ENCODE data around the gene PRKN.

Gene PRKN

DNA sequence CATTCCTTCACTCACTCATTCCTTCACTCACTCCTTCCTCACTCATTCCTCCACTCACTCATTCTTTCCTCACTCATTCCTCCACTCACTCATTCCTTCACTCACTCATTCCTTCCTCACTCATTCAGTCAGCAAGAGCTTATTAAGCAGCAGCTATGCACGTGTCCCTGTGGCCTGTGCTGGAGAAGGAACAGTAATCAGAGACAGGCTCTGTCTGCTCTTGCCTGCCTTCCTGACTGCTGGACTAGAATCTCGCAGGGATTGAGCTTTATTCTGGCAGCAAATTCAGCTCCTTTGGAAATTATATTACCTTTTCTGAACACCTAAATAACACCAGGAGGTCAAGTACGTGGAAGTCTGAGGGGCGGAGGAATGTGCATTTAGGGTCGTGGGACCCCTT is 1314.8 kb downstream of the PRKN start:
- no peak for DNase-seq (ENCODE audit: low spot score)

DNA sequence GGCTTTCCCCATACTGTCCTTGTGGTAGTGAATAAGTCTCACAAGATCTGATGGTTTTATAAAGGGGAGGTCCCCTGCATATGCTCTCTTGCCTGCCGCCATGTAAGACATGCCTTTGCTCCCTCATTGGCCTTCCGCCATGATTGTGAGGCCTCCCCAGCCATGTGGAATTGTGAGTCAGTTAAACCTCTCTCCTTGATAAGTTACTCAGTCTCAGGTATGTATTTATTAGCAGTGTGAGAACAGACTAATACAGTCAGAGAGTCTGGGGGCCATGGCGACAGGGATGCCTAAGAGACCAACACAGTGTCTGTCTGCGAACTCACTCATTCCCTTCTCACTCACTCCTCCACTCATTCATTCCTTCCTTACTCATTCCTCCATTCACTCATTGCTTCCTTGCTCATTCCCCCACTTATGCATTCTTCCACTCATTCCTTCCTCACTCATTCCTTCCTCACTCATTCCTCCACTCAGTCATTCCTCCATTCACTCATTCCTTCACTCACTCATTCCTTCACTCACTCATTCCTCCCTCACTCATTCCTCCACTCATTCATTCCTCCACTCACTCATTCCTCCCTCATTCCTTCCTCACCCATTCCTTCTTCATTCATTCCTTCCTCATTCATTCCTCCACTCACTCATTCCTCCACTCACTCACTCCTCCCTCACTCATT is 1316.2 kb downstream of the PRKN start:
- DNase-seq (ENCODE audit: low spot score), result no peak

DNA sequence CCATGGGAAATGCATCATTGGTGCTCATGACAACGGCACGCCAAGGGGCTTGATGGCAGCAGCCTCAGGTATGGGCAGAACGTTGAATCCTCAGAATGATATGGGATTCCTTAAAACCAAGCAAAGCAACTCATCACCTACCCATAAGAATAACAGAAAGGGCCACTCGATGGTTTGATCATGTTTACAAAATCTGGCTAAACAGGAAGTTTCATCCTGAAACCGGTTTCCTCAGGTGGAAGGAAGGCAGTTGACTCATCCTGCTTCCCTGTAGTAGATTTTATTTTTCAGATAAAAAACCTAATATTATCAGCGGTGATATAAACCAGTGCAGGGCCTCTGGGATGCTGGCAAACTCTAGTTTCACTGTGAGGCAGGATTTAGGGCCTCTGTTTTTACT is 1316.8 kb downstream of the PRKN start:
- no peak for DNase-seq (ENCODE audit: low spot score)

GRCh38 chr6:161410076-161410475 is 1317.5 kb downstream of the PRKN start:
- DNase-seq (ENCODE audit: low spot score), result no peak

- DNase-seq (ENCODE audit: low spot score), result no peak
These were observed 1318.2 kb downstream of the PRKN start for GRCh38 chr6:161409353-161409752.

DNA sequence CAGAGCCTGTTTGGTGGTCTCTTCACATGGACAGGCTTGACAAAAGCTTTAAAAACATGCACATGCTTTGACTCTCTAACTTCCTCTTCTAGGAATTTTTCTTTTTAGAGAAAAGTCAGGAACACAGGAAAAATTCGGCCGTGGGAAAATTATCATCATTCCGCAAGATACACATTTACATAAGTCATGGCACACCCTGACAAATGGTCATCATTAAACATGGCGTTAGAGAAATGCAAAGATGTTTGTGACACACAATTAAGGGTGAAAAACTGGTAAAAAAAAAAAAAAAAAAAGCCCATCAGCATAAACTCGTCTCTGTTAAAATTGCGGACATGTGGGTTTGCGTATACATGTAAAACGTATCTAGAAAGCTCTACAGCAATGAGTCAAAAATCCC is 1319.5 kb downstream of the PRKN start:
- no peak for DNase-seq (ENCODE audit: low spot score)

DNA sequence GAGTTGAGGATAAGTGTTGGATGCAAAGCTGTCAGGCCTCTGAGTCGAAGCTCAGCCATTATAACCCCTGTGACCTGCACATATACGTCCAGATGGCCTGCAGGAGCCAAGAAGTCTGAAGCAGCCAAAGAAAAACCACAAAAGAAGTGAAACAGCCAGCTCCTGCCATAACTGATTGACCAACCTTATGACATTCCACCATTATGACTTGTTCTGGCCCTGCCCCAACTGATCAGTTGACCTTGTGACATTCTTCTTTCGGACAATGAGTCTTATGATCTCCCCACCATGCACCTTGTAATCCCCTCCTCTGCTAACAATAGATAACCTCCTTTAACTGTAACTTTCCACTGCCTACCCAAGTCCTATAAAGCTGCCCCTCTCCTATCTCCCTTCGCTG is 1320.0 kb downstream of the PRKN start:
- DNase-seq (ENCODE audit: low spot score), result peak; percentile 30

DNA sequence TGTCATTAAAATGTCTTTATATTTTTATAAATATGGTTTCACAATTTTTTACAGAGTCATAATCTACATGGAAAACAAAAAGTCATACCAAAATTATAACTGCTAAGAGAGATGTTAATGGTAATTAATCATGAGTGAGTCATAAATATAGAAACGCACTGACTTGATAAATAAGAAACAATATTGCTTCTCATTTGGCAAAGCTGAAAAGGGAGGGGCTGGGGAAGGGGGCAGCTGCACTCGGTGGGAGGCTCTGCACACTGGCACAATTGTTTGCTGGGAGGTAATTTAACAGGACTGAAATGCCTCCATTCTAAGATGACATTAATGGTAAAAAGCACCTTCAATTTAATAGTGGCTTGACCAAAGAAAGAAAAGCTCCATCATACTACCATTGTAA is 1320.5 kb downstream of the PRKN start:
- no peak for DNase-seq (ENCODE audit: low spot score)

GRCh38 chr6:161406646-161407045 is 1320.9 kb downstream of the PRKN start:
- peak; percentile 50 for DNase-seq (ENCODE audit: low spot score)

- DNase-seq (ENCODE audit: low spot score), result no peak
These were observed 1322.1 kb downstream of the PRKN start for GRCh38 chr6:161405418-161405817.

- no peak for DNase-seq (ENCODE audit: low spot score)
These were observed 1323.8 kb downstream of the PRKN start for GRCh38 chr6:161403717-161404116.

DNA sequence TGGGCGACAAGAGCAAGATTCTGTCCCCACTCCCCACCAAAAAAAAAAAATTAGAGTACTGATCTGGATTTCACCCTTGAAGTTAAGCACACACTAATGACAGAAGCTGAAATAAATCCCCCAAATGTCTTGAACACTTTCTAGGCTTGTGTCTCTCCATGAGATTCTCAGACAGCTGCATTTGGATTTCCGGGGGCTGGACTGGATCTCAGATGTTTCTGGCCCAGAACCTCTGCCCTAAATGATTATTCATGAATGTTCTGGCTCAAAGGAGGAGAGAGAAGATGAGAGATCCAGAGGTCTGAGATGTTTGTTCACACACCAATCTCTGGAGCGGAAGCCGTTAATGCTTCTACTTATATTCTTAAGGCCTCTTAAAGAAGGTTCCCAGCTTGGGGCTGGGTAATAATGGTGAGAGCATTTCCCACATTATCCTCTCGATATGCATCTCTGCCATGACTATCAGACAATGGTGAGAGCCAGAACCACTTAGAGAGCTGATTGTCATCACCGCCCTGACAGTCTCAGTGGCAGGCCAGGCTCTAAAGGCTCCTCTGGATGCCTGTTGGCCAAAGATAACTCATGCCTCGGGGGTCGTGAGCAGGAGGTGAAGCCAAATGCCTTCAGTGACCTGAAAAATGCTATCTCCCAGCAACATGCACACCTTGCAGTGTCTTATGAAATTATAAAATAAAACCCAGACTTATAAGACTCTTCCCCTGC is 1325.8 kb downstream of the PRKN start:
- no peak for DNase-seq (ENCODE audit: low spot score)

DNA sequence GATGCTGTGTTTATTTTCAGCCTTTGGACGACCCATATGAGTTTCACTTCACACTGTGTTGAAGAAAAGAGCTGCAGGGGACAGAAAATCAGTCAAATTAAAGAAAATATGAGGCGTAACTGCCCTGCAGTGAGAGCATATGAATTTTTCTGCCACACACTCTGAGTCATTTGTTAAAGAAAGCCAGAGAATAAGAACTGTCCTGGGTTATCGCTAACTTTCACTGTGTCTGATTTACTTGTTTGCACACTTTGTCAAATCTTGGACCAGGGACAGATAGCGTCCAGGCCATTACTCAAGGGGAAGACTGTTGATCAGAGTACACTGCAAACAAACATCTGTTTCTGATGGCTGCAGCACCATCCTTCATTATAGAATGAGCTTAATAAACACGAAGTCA is 1326.9 kb downstream of the PRKN start:
- no peak for DNase-seq (ENCODE audit: low spot score)

DNA sequence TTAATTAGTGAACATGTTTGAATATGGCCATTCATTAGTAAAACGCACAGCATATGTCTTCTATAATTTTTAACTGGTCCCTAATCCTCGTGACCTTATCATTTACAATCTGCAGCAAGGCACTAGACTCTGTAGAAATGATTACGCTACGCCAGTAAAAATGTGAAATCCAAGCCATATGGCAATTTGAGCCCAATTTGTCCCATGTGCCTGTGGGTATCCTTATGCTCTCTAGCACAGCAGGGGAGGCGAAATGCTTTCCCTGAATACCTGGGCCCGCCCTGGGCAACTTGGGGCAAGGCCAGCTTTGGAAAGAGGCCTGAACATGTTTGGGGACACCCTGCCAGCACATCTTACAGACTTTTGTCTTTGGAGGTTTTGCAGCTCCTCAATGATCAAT is 1331.0 kb downstream of the PRKN start:
- no peak for DNase-seq (ENCODE audit: low spot score)

- no peak for DNase-seq (ENCODE audit: low spot score)
These were observed 1331.8 kb downstream of the PRKN start for GRCh38 chr6:161395716-161396231.

DNA sequence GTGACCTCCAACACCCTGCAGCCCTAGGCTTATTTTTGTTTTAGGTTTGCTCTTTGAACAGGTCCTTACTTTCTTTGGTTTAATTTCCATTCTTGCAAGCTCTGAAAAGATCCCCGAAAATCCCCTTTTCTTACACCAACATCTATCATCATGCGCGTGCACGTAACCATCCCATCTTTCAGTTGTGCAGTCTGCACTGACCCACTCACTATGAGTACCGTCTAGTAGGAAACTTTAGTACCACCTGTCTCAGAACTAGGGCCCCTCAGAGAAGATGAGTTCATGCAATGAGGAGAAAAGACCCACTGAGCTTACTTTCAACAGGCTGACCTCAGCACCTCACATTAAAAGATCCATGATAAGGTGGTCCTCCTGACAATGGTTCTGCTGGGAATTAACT is 1333.1 kb downstream of the PRKN start:
- no peak for DNase-seq (ENCODE audit: low spot score)

DNA sequence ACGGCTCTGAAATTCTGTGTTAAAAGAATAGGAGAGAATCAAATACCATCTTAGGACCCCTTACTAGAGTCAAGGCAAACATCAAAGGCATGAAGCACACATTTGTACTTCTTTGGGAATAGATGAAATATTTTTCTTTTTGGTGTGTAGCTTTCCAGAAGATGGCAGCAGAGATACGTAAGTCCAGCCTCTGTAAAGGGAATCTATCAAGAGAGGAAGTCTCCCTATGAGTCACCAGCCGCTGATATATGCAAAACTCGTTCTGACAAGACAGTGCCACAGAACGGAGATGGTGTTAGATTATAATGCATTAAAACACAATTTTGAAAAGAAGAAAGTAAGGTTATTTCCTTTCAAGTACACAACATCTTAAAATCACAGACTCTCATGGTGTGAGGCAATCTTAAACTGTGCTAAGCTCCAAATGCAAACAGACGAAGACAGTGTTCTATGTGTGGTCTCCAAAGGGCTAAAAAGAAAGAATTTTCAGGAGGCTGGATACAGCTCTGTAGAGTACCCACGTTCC is 1333.7 kb downstream of the PRKN start:
- DNase-seq (ENCODE audit: low spot score), result peak; percentile 90

DNA sequence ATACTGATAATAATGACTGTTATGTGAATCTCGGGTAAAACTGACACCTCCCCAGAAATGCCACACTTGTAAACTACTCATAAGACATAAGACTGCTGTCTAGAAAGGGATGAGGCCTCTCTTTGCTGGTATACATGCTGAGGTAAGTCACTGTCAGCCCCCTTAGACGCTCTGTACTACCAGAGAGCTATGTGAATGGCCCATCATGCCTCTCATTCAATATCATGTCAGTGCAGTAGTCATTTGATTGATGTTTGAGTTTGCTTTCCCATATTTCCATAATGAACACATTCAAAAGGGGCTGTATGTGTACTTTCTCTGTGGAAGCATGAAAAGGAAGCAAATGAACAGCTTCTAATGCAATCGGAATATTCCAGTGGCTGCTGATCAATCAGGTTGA is 1334.3 kb downstream of the PRKN start:
- no peak for DNase-seq (ENCODE audit: low spot score)

DNA sequence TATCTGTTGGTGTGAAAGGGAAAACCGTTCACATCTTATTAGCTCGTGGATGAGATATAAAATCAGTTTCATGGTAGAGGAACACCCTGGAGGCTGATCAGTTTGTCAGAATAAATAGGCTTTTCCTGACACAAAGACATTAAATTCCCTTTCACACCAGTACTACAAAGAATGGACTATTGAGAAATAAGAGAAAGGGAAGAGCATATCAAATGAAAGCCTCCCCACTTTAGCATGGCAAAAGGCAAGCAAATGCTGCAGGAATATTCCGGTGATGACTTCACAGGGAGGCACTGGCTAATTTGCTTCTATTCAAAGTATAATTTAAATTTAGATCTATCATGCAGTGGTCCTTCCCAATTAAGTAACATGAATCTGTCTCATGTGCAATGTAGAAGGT is 1337.8 kb downstream of the PRKN start:
- DNase-seq (ENCODE audit: low spot score), result no peak

- no peak for DNase-seq (ENCODE audit: low spot score)
These were observed 1343.6 kb downstream of the PRKN start for GRCh38 chr6:161383951-161384350.

DNA sequence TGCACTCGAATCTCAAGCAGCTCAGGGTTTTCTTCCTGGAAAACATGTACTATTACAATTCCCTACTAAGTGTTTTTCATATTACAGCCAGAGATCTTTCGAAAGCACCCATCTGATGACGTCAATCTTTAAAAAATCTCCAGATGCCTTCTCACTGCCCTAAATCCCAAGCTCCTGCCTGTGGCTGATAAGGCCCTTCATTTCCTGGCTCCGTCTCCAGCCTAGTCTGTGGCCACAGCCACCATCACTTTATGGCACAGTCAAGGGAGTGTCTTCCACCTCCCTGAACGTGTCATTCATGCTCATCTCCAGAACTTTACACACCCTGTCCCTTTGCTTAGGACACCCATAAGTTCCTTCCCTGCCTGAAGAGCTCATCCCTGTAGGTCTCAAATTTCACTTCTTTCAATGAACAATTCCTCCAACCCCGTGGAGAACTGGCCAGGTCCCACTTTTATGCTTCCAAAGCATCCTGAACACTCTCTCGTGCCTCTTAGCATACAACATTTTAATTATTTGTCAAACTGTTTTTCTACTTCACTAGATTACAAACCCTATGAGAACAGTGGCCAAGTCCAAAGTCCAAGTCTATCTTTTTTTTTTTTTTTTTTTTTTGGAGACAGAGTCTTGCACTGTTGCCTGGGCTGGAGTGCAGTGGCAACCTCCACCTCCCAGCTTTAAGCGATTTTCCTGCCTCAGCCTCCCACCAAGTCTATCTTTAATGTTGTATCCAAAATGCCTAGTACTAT is 1347.6 kb downstream of the PRKN start:
- DNase-seq (ENCODE audit: low spot score), result peak; percentile 19

- DNase-seq (ENCODE audit: low spot score), result no peak
These were observed 1349.5 kb downstream of the PRKN start for GRCh38 chr6:161378115-161378514.

- no peak for DNase-seq (ENCODE audit: low spot score)
These were observed 1350.5 kb downstream of the PRKN start for GRCh38 chr6:161377116-161377515.
